Stimulated activated naive CD8-positive, alpha-beta T cell treated with anti-CD3 and anti-CD28 coated beads, Interleukin-15, Interleukin-2, amounts not matched to agents 100 U/mL and 50 U/mL, for 24 hours (primary cell): ENCODE results near the gene PRKN.

Experiments
- ATAC-seq: fragments of 150-1000 bp; cut with Tn5 transposase; one replicate; pipeline ENCODE4 v1.10.0; 2021
- DNase-seq: peaks from one replicate; pipeline ENCODE4 v3.0.0; 2021

Gene PRKN

GRCh38 chr6:162187168-162187935, 540.2 kb downstream of the PRKN start:
- DNase-seq (no peak), ATAC-seq (no peak)

- ATAC-seq = no peak
- DNase-seq = no peak
These were observed 543.1 kb downstream of the PRKN start for GRCh38 chr6:162184465-162184864.

- DNase-seq = no peak
- peak; percentile 73 for ATAC-seq
These were observed 545.7 kb downstream of the PRKN start for GRCh38 chr6:162181741-162182401.

- DNase-seq = no peak
- ATAC-seq = no peak
These were observed 546.5 kb downstream of the PRKN start for GRCh38 chr6:162181111-162181510.

- no peak for ATAC-seq
These were observed 548.2 kb downstream of the PRKN start for GRCh38 chr6:162179196-162179951.

GRCh38 chr6:162178666-162179065, 548.9 kb downstream of the PRKN start:
- DNase-seq (no peak), ATAC-seq (no peak)

More at GRCh38 chr6:162179196-162179951, 548.2 kb downstream of the PRKN start:
- DNase-seq = no peak

- ATAC-seq (no peak), DNase-seq (no peak)
These were observed 549.3 kb downstream of the PRKN start for GRCh38 chr6:162178266-162178665.

- no peak for ATAC-seq
- no peak for DNase-seq
These were observed 549.8 kb downstream of the PRKN start for GRCh38 chr6:162177746-162178145.

- ATAC-seq = no peak
- DNase-seq = no peak
These were observed 554.1 kb downstream of the PRKN start for GRCh38 chr6:162173466-162173865.

GRCh38 chr6:162165479-162165878, 562.1 kb downstream of the PRKN start:
- DNase-seq = no peak
- ATAC-seq = no peak

GRCh38 chr6:162157167-162157870, 570.2 kb downstream of the PRKN start:
- DNase-seq = no peak
- ATAC-seq = no peak

GRCh38 chr6:162156146-162156545, 571.4 kb downstream of the PRKN start:
- DNase-seq (no peak), ATAC-seq (no peak)

- ATAC-seq = no peak
- DNase-seq = no peak
These were observed 572.6 kb downstream of the PRKN start for GRCh38 chr6:162154930-162155329.

GRCh38 chr6:162154001-162154400, 573.6 kb downstream of the PRKN start:
- ATAC-seq = no peak
- DNase-seq = no peak

GRCh38 chr6:162153120-162153519, 574.4 kb downstream of the PRKN start:
- ATAC-seq (no peak), DNase-seq (no peak)

- no peak for DNase-seq
- ATAC-seq = no peak
These were observed 576.4 kb downstream of the PRKN start for GRCh38 chr6:162151021-162151665.

GRCh38 chr6:162150295-162150694, 577.3 kb downstream of the PRKN start:
- ATAC-seq = no peak
- no peak for DNase-seq

GRCh38 chr6:162149786-162150185, 577.8 kb downstream of the PRKN start:
- no peak for DNase-seq

GRCh38 chr6:162147805-162148204, 579.8 kb downstream of the PRKN start:
- no peak for DNase-seq
- no peak for ATAC-seq

More at GRCh38 chr6:162149786-162150185, 577.8 kb downstream of the PRKN start:
- ATAC-seq = no peak

- no peak for DNase-seq
- ATAC-seq = no peak
These were observed 580.3 kb downstream of the PRKN start for GRCh38 chr6:162147281-162147680.

- ATAC-seq (no peak), DNase-seq (no peak)
These were observed 587.2 kb downstream of the PRKN start for GRCh38 chr6:162140251-162140852.
